WI38 (cell line): ENCODE results near the gene LAMA5.

Experiments used
- H3K4me3 ChIP-seq: 2 replicates; pipeline ENCODE4 v1.5.1; 2011; ENCODE audit warnings: low read depth, mild to moderate bottlenecking, control low read depth, low read length
- TF ChIP-seq, protein P1 (sequence below): IDR thresholded peaks from 2 replicates; pipeline ENCODE4 v1.5.1; 2012; ENCODE audit warnings: low read depth, mild to moderate bottlenecking, control low read depth, low read length

LAMA5 gene

DNA sequence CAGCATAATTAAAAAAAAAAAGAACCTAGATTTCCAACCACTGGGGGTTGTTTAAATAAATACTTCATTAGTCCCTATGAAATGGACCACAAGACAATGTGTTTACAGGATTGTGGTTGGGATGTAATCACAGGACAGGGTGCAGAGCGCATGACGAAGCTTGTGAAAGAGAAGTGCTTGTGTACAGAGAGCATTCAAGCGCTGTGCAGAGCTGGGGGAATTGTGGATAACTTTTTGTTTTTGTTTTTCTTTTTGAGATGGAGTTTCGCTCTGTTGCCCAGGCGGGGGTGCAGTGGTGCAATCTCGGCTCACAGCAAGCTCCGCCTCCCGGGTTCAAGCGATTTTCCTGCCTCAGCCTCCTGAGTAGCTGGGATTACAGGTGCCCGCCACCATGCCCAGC is 22.3 kb downstream of the LAMA5 start:
- TF ChIP-seq, protein P1, sequence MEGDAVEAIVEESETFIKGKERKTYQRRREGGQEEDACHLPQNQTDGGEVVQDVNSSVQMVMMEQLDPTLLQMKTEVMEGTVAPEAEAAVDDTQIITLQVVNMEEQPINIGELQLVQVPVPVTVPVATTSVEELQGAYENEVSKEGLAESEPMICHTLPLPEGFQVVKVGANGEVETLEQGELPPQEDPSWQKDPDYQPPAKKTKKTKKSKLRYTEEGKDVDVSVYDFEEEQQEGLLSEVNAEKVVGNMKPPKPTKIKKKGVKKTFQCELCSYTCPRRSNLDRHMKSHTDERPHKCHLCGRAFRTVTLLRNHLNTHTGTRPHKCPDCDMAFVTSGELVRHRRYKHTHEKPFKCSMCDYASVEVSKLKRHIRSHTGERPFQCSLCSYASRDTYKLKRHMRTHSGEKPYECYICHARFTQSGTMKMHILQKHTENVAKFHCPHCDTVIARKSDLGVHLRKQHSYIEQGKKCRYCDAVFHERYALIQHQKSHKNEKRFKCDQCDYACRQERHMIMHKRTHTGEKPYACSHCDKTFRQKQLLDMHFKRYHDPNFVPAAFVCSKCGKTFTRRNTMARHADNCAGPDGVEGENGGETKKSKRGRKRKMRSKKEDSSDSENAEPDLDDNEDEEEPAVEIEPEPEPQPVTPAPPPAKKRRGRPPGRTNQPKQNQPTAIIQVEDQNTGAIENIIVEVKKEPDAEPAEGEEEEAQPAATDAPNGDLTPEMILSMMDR, result no peak
- H3K4me3 ChIP-seq, result no peak overlapping the region

DNA sequence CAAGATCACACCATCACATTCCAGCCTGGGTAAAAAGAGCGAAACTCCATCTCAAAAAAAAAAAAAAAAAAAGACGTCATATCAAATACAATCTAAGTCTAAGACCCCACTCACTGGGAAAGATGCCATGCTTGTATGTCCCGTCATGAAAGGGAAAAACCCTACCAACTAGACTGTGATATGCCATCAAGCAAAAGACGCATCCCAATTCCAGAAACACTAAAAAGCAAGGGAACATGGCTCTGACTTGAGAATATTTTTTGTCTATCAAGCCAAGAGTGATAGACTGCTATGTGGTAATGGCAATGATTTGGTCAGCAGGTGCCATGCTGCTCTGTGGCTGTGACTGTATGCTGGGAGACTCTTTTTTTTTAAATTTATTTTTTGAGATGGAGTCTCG is 23.0 kb downstream of the LAMA5 start:
- H3K4me3 ChIP-seq, result no peak overlapping the region
- TF ChIP-seq, protein P1, result no peak

DNA sequence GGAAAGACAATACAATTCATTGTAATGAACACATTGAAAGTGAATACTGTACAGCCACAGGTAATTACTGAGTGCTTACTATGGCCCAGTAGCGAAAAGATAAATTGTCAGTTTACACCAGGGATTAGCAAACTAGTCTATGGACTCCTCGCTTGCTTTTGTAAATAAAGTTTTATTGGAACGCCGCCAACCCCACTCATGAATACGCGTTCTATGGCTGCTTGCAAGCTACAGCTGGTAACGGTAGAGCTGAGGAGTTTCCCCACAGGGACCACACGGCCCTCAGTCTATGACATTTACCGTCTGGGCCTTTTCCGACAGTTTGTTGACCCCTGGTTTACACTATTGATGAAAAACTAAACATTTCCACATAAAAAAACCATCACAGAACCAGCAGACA is 24.2 kb downstream of the LAMA5 start:
- TF ChIP-seq, protein P1, result no peak
- H3K4me3 ChIP-seq, result no peak overlapping the region

DNA sequence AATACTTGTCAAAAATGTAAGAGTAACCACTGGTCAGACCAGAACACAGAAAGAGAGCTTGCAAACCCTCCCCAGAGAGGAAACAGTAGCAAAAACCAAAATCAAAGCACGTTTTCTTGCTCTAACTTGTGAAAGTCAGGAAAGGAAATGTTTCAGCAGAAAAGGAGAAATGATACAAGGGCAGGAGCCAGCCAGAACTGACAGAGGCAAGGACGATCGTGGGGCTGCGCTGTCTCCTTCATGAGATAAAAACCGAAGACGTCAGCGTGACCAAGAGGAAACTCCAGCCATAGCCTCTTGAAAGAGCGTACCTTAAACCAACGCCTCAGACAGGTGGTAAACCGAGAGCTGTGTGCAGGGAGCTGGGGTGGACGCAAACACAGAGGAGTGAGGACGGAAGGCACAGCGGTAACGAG is 27.5 kb downstream of the LAMA5 start:
- H3K4me3 ChIP-seq, result no peak overlapping the region
- TF ChIP-seq, protein P1, result no peak

DNA sequence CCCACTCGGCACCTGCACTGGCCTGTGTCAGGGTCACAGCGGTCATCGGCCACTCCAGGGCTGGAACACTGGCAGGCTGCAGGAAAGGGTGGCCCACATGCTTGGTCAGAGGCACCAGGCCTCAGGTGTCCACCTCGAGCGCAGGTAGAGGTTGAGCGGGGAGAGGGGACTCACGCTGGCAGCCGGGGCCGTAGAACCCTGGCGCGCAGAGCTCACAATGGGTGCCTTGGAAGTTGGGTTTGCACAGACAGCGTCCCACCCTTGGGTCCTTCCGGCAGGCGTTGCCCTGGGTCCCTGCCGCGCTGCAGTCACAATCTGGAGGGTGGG is 28.9 kb downstream of the LAMA5 start:
- TF ChIP-seq, protein P1, result no peak
- no peak overlapping the region for H3K4me3 ChIP-seq

DNA sequence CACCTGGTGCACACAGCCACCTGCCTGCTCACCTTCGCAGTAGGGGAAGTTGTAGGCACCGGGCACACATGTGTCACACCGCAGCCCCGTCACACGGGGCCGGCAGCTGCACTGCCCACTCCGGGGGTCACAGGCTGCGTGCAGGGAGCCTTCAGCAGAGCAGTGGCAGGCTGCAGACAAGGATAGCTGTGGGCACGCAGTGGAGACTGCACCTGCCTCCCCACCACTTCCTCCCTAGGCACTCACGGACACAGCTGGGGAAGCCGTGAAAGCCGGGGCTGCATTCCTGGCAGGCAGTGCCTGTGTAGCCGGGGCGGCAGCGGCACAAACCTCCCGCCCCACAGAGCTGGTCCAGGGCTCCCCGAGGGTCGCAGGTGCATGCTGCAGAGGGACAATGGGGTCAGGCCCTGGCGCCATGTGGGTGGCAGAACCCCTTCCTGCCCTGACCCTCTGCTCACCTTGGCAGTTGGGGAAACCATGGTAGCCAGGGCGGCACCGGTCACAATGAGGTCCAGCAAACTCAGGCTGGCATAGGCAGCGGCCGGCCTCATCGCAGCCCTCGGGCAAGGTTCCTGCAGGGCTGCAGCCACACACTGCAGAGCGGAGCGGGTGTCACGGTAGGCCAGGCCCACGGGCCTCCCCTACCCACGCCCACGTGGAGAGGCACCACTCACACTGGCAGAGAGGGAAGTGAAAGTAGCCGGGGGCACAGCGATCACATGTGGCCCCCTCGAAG is 29.4 kb downstream of the LAMA5 start:
- H3K4me3 ChIP-seq, result no peak overlapping the region
- TF ChIP-seq, protein P1, result no peak

DNA sequence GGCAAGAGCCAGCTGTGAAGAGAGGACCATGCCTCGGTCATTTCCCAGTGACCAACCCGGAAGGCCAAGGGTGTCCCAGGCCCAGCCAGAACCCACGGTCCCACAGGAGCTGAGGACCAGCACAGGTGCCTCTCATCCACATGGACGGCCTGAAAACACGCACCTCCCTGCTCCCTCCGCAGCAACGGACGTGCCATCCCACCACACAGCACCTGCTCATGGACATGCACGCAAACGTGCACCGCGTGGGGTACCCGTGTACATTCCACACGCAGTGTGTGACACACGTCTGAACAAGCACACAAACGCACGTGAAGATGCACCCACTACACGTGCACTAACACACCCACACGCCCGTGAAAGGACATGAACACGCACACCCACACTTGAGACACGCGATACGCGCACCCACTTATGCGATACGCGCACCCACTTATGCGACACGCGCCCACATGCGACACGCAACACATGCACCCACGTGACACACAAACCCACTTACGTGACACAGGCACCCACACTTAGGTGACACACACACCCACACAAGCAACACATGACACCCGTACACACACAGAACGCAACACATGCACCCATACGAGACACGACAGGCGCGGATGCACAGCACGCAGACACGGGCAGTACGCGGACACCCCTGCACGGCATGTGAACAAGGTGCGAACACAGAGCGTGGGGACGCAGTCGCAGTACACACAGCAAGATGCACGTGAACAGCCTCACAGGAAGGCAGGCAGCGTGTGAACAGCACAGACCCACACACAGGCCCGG is 30.1 kb downstream of the LAMA5 start:
- TF ChIP-seq, protein P1, result no peak
- H3K4me3 ChIP-seq, result no peak overlapping the region
